GM12878 (cell line): ENCODE data around the gene RER1. TPM values are rescaled to one million over a fixed set of nuclear protein-coding genes. Genes with fewer than 3 reads are reported as not detected.

Experiments used
- ATAC-seq: fragments of 200-7000 bp; cut with Tn5 transposase; 3 replicates; pipeline ENCODE4 v1.9.1; 2020; ENCODE audit warnings: mild to moderate bottlenecking, moderate library complexity
- BruUV-seq: library from RNA; stranded (reverse); fragments of 400-500 nt; replicated peaks from 2 replicates; lab custom pipeline; 2021; lab: Mats Ljungman, UMichigan
- CTCF ChIA-PET: fragments of 300-600 bp; sonication (Branson Sonifier 250); formaldehyde crosslinking; extraction: SDS; loops from one replicate; lab custom pipeline; 2021; ENCODE audit warnings: inconsistent platforms; lab: Yijun Ruan, JAX
- POLR2A ChIA-PET: fragments of 350-600 bp; formaldehyde crosslinking; extraction: SDS; loops from one replicate; lab custom pipeline; 2021; ENCODE audit warnings: inconsistent platforms; lab: Charles Lee
- RAD21 ChIA-PET: fragments of 300-600 bp; sonication (Branson Sonifier 250); formaldehyde crosslinking; loops from one replicate; lab custom pipeline; 2023; ENCODE audit warnings: antibody characterized with exemption; ENCODE audit not compliant: unreplicated experiment; lab: Charles Lee
- SMC1A ChIA-PET: fragments of 300-600 bp; sonication (Branson Sonifier 250); formaldehyde crosslinking; loops from one replicate; lab custom pipeline; 2023; ENCODE audit not compliant: unreplicated experiment, uncharacterized antibody; lab: Charles Lee
- DNase-seq: peaks from one replicate; pipeline ENCODE4 v3.0.0-alpha.2; 2011; ENCODE audit warnings: low read depth, low spot score
- FAIRE-seq: peaks from 3 replicates; lab custom pipeline; 2011; peaks lifted over from hg19 to GRCh38; lab: Jason Lieb, UNC
- H2AFZ ChIP-seq: 2 replicates; pipeline ENCODE4 v1.6.0; 2011; ENCODE audit warnings: low read depth, low read length, control low read depth; ENCODE audit not compliant: control insufficient read depth
- H3K27ac ChIP-seq: 2 replicates; pipeline ENCODE4 v1.5.1; 2011; ENCODE audit warnings: control low read depth; ENCODE audit not compliant: control insufficient read depth, insufficient read depth
- H3K27me3 ChIP-seq, 2 experiments: replicated peaks in 1 of 2; 2 replicates each; pipeline versions ENCODE4 v1.6.0 to v1.6.1; 2011; ENCODE audit warnings: low read length in 1 of 2; ENCODE audit not compliant: control insufficient read depth in 2 of 2, insufficient read depth in 2 of 2
- H3K36me3 ChIP-seq, 2 experiments: 2 replicates each; pipeline ENCODE4 v1.5.1; 2011; ENCODE audit warnings: low read length in 1 of 2; ENCODE audit not compliant: control insufficient read depth in 2 of 2, insufficient read depth in 2 of 2
- H3K4me1 ChIP-seq: 2 replicates; pipeline ENCODE4 v1.6.1; 2011; ENCODE audit warnings: mild to moderate bottlenecking, low read length, moderate library complexity, mixed read lengths; ENCODE audit not compliant: control insufficient read depth, insufficient read depth
- H3K4me2 ChIP-seq: 2 replicates; pipeline ENCODE4 v1.6.0; 2011; ENCODE audit warnings: control low read depth; ENCODE audit not compliant: control insufficient read depth, insufficient read depth
- H3K4me3 ChIP-seq: fragments of 200-600 bp; sonication (generic); 2 replicates; pipeline ENCODE4 v1.5.1; 2016
- H3K79me2 ChIP-seq: 2 replicates; pipeline ENCODE4 v1.6.0; 2011; ENCODE audit warnings: low read length; ENCODE audit not compliant: control insufficient read depth, insufficient read depth
- H3K9ac ChIP-seq: 2 replicates; pipeline ENCODE4 v1.8.0; 2011; ENCODE audit warnings: low read length, control low read depth, mixed read lengths; ENCODE audit not compliant: control insufficient read depth, insufficient read depth
- H3K9me3 ChIP-seq: replicated peaks from 3 replicates; pipeline ENCODE4 v1.5.1; 2011; ENCODE audit warnings: mild to moderate bottlenecking, low read length; ENCODE audit not compliant: control insufficient read depth, insufficient read depth
- H4K20me1 ChIP-seq: 2 replicates; pipeline ENCODE4 v1.6.0; 2011; ENCODE audit not compliant: control insufficient read depth, insufficient read depth
- ATF7 ChIP-seq: fragments of 450-650 bp; IDR thresholded peaks from 2 replicates; pipeline ENCODE4 v1.6.1; 2016; ENCODE audit warnings: low read depth, mild to moderate bottlenecking
- BACH1 ChIP-seq: fragments of 450-650 bp; IDR thresholded peaks from 2 replicates; pipeline ENCODE4 v1.6.1; 2017; ENCODE audit warnings: mild to moderate bottlenecking, borderline replicate concordance
- CBFB ChIP-seq: IDR thresholded peaks from 2 replicates; pipeline ENCODE4 v1.6.1; 2016; ENCODE audit warnings: antibody characterized with exemption, low read depth
- CBX5 ChIP-seq: sonication (generic); IDR thresholded peaks from 2 replicates; pipeline ENCODE4 v1.6.1; 2016; ENCODE audit warnings: low read depth, moderate library complexity, mild to moderate bottlenecking, inconsistent platforms
- CHD4 ChIP-seq: fragments of 200-600 bp; sonication (generic); IDR thresholded peaks from 2 replicates; pipeline ENCODE4 v1.6.1; 2016; ENCODE audit warnings: mild to moderate bottlenecking
- GATAD2B ChIP-seq: fragments of 450-650 bp; conservative IDR thresholded peaks from 2 replicates; pipeline ENCODE4 v1.6.1; 2017; ENCODE audit warnings: low read depth, mild to moderate bottlenecking, moderate library complexity
- KLF5 ChIP-seq: fragments of 450-650 bp; IDR thresholded peaks from 2 replicates; pipeline ENCODE4 v1.6.1; 2014; ENCODE audit warnings: mild to moderate bottlenecking; ENCODE audit not compliant: partially characterized antibody
- MLLT1 ChIP-seq: fragments of 450-650 bp; IDR thresholded peaks from 2 replicates; pipeline ENCODE4 v1.6.1; 2016; ENCODE audit warnings: mild to moderate bottlenecking
- MTA3 ChIP-seq: IDR thresholded peaks from 2 replicates; pipeline ENCODE4 v1.6.1; 2012; ENCODE audit warnings: low read length, inconsistent platforms, borderline replicate concordance
- PML ChIP-seq: IDR thresholded peaks from 2 replicates; pipeline ENCODE4 v1.6.1; 2012; ENCODE audit warnings: low read length, inconsistent platforms
- POLR2A ChIP-seq: IDR thresholded peaks from 2 replicates; pipeline ENCODE4 v1.6.1; 2011; ENCODE audit warnings: low read depth, mild to moderate bottlenecking, low read length
- POLR2AphosphoS5 ChIP-seq: IDR thresholded peaks from 2 replicates; pipeline ENCODE4 v1.6.1; 2011; ENCODE audit warnings: mild to moderate bottlenecking, low read length, inconsistent platforms
- POU2F2 ChIP-seq: IDR thresholded peaks from 3 replicates; pipeline ENCODE4 v1.6.1; 2011; ENCODE audit warnings: low read depth, mild to moderate bottlenecking, low read length, borderline replicate concordance
- TAF1 ChIP-seq: IDR thresholded peaks from 2 replicates; pipeline ENCODE4 v1.6.1; 2011; ENCODE audit warnings: mild to moderate bottlenecking, low read depth, low read length, borderline replicate concordance
- TCF12 ChIP-seq: IDR thresholded peaks from 2 replicates; pipeline ENCODE4 v1.6.1; 2011; ENCODE audit warnings: low read depth, mild to moderate bottlenecking, low read length
- YY1 ChIP-seq: IDR thresholded peaks from 2 replicates; pipeline ENCODE4 v1.6.1; 2011; ENCODE audit warnings: low read depth, mild to moderate bottlenecking, low read length
- WGBS: methylation state at CpG from one replicate; pipeline ENCODE4 v1.1.6; 2016; ENCODE audit warnings: low lambda C conversion rate; ENCODE audit not compliant: insufficient replicate concordance, insufficient coverage; ENCODE audit errors: missing lambda C conversion rate; 5-methylcytosine and 5-hydroxymethylcytosine counted together
- in situ Hi-C: fragments of 300-500 bp; cut with MboI; formaldehyde crosslinking; loops from 9 replicates; pipeline ENCODE4 v1.14.3; 2018; ENCODE audit warnings: mixed read lengths
- intact Hi-C: fragments of 100-400 bp; cut with micrococcal nuclease; formaldehyde crosslinking; loops from one replicate; pipeline ENCODE4 v1.14.2; 2022; ENCODE audit not compliant: unreplicated experiment
- polyA plus RNA-seq, 11 experiments: library from polyadenylated mRNA; depleted of rRNA in 4 of 11; unstranded in 6 of 11; stranded (reverse) in 5 of 11; fragments of >200 nt; fragmentation: Nextera tagmentation in 4 of 11; fragmentation: Illumina TruSeq in 1 of 11; extraction: Ambion mirVana in 4 of 11; extraction: Trizol in 1 of 11; gene quantifications; 1 replicate in 1 of 11; 2 replicates in 10 of 11; pipeline versions ENCODE4 v1.2.1 to v1.2.3, GENCODE V29; 2011 to 2016; ENCODE audit warnings: inconsistent platforms in 2 of 11, missing spikeins in 2 of 11, low read depth in 1 of 11
- total RNA-seq, 4 experiments: library from RNA; depleted of rRNA in 3 of 4; stranded (reverse); fragments of >200 nt in 3 of 4; fragmentation: Illumina TruSeq in 1 of 4; extraction: Trizol in 1 of 4; gene quantifications; 2 replicates each; pipeline versions ENCODE4 v1.2.1 to v1.2.3, GENCODE V29; 2013 to 2021

Gene RER1
- total and polyA plus RNA-seq, 10 of the 15 experiments (the other 5 are each of a cell fraction or from before 2014, with no cell fraction given) = 29.2 to 274 (median 136) TPM

- TF ChIP-seq CBFB (no peak), PML (no peak), CHD4 (no peak)
Observed at GRCh38 chr1:2445823-2446215, 54.2 kb downstream of the RER1 start (continued).

GRCh38 chr1:2446394-2446793 lies 54.8 kb downstream of the RER1 start:
- Histone ChIP-seq H2AFZ (no peak overlapping the region), H3K9me3 (no peaks in the 10 kb centered on the region), H3K4me3 (no peak overlapping the region), H3K27me3 (peaks cover 2 to 5% of the 10 kb centered on the region in 2 experiments; a peak in 3 of 4 replicates), H3K79me2 (no peaks in the 10 kb centered on the region), H3K9ac (no peak overlapping the region), H3K36me3 (no peaks in the 10 kb centered on the region), H3K27ac (no peak overlapping the region), H3K4me1 (no peaks in the 10 kb centered on the region), H4K20me1 (no peaks in the 10 kb centered on the region), H3K4me2 (no peak overlapping the region)
- BruUV-seq = no TSS peak
- POLR2A ChIA-PET = no interaction called here
- DNase-seq = no peak
- in situ Hi-C loops (no loop called here), intact Hi-C loops (no loop called here)
- 22% methylated on average over 6 of the region's 13 CpGs for WGBS
- ATAC-seq = no peak
- RAD21 ChIA-PET = no interaction called here
- SMC1A ChIA-PET = no interaction called here
- CTCF ChIA-PET = interaction anchor here (1.0 kb wide), 1 partner anchor 32 kb away, joined by 3 read pairs; no protein-coding TSS in a partner anchor
- no peak for TF ChIP-seq GATAD2B
- no peak for TF ChIP-seq TCF12
- no peak for TF ChIP-seq MTA3
- no peak for FAIRE-seq

- RAD21 ChIA-PET = no interaction called here
- SMC1A ChIA-PET = interaction anchor here (0.7 kb wide), 1 partner anchor 108 kb away, joined by 3 read pairs; no protein-coding TSS in a partner anchor
- FAIRE-seq (no peak), DNase-seq (no peak), ATAC-seq (no peak; the same call in 2 of the 3 replicates)
- Histone ChIP-seq H3K9me3 (no peaks in the 10 kb centered on the region), H3K36me3 (no peaks in the 10 kb centered on the region), H3K79me2 (no peaks in the 10 kb centered on the region), H3K4me3 (no peak overlapping the region), H3K27me3 (peaks cover 2 to 5% of the 10 kb centered on the region in 2 experiments; a peak in 3 of 4 replicates), H3K27ac (no peak overlapping the region), H2AFZ (no peak overlapping the region), H3K9ac (no peak overlapping the region), H4K20me1 (no peaks in the 10 kb centered on the region), H3K4me2 (no peak overlapping the region), H3K4me1 (no peaks in the 10 kb centered on the region)
- BruUV-seq = no TSS peak
- POLR2A ChIA-PET = no interaction called here
- CTCF ChIA-PET = interaction anchor here (1.0 kb wide), 1 partner anchor 32 kb away, joined by 3 read pairs; no protein-coding TSS in a partner anchor
- intact Hi-C loops (no loop called here), in situ Hi-C loops (no loop called here)
- WGBS = 15% methylated on average over 9 of the region's 9 CpGs
- TF ChIP-seq TAF1 (no peak), POU2F2 (no peak), POLR2AphosphoS5 (no peak), ATF7 (no peak), YY1 (no peak), KLF5 (no peak), CBX5 (no peak), POLR2A (no peak), MLLT1 (no peak), BACH1 (no peak)
Observed at GRCh38 chr1:2446861-2447260, 55.2 kb downstream of the RER1 start.
